Gastroesophageal sphincter (tissue), 4 donors: ENCODE data around the gene KCNK18. TPM values are rescaled to one million over a fixed set of nuclear protein-coding genes. Genes with fewer than 3 reads are reported as not detected.

Source experiments
- ATAC-seq: fragments of 150-250 bp; one replicate; pipeline ENCODE4 v1.9.1; 2016; ENCODE audit warnings: mild to moderate bottlenecking, moderate library complexity
- H3K27ac ChIP-seq, 4 donors: fragments of 200-600 bp; sonication (generic) in 3 of 4; 1 replicate in 3 of 4; 2 replicates in 1 of 4; pipeline ENCODE4 v1.5.1; 2016 to 2019
- H3K27me3 ChIP-seq: fragments of 200-600 bp; sonication (generic); one replicate; pipeline ENCODE4 v1.5.1; 2019
- H3K36me3 ChIP-seq, 2 donors: fragments of 200-600 bp; sonication (generic); one replicate each; pipeline ENCODE4 v1.5.1; 2019; ENCODE audit warnings: control low read depth in 1 of 2
- H3K4me1 ChIP-seq, 3 donors: fragments of 200-600 bp; sonication (generic); 1 replicate in 2 of 3; 2 replicates in 1 of 3; pipeline ENCODE4 v1.5.1; 2016 to 2019; ENCODE audit warnings: control low read depth in 2 of 3
- H3K4me3 ChIP-seq, 2 donors: fragments of 200-600 bp; sonication (generic); one replicate each; pipeline ENCODE4 v1.5.1; 2019; ENCODE audit warnings: mild to moderate bottlenecking in 1 of 2, moderate library complexity in 1 of 2
- H3K9me3 ChIP-seq, 3 donors: fragments of 200-600 bp; sonication (generic); one replicate each; pipeline ENCODE4 v1.5.1; 2017 to 2019; ENCODE audit warnings: control low read depth in 2 of 3
- EP300 ChIP-seq: sonication (generic); formaldehyde crosslinking; IDR thresholded peaks from one replicate; pipeline ENCODE4 v1.6.1; 2017; ENCODE audit warnings: antibody characterized with exemption, mild to moderate bottlenecking
- POLR2A ChIP-seq, 2 donors: fragments of 450-650 bp; IDR thresholded peaks; one replicate each; pipeline ENCODE4 v1.6.1; 2017; ENCODE audit warnings: antibody characterized with exemption in 2 of 2, mild to moderate bottlenecking in 2 of 2, moderate library complexity in 1 of 2
- POLR2AphosphoS5 ChIP-seq: sonication (generic); formaldehyde crosslinking; IDR thresholded peaks from one replicate; pipeline ENCODE4 v1.6.1; 2017; ENCODE audit warnings: antibody characterized with exemption
- WGBS, 2 donors: methylation state at CpG; one replicate each; pipeline ENCODE4 v1.1.5; 2018; ENCODE audit warnings: low coverage in 1 of 2; 5-methylcytosine and 5-hydroxymethylcytosine counted together
- total RNA-seq, 4 donors: library from RNA; depleted of rRNA; stranded (reverse); fragments of >200 nt; gene quantifications; one replicate each; pipeline ENCODE4 v1.1.0, GENCODE V29; 2016
- TF ChIP-seq, protein P1 (sequence below), 4 experiments: fragments of 200-600 bp in 2 of 4; fragments of 450-650 bp in 2 of 4; sonication (generic) in 1 of 4; IDR thresholded peaks; one replicate each; pipeline ENCODE4 v1.5.1; 2017 to 2019; ENCODE audit warnings: antibody characterized with exemption in 4 of 4, mild to moderate bottlenecking in 2 of 4, moderate library complexity in 2 of 4

KCNK18 gene
- total RNA-seq, 4 donors from 2014 or later, result not detected

DNA sequence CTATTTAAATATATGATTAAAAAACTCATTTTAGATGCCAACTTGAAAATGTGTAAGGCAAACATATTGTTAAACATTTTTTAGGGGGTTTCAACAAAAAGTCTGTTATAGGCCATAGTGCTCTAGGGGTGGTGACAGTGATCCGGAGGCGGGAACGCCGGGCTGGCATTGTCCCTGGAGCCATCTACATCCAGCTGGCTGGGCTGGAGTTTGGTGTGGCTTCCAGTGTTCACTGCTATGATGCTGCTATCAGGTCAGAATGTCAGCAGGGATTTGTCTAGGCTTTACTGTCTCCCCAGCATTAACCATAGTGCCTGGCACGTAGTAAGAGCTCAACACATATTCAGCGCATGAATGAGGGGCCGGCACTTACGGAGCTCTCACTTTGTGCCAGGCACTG, 41.8 kb downstream of the KCNK18 start:
- ATAC-seq, result no peak
- Histone ChIP-seq H3K9me3 (no peaks in the 10 kb centered on the region), H3K4me3 (no peak overlapping the region), H3K4me1 (peaks cover 0 to 13% (median 4%) of the 10 kb centered on the region in 3 donors), H3K36me3 (no peaks in the 10 kb centered on the region), H3K27me3 (peaks cover 77% of the 10 kb centered on the region), H3K27ac (no peak overlapping the region)
- no peak for TF ChIP-seq POLR2AphosphoS5
- no peak for TF ChIP-seq EP300
- TF ChIP-seq, protein P1, sequence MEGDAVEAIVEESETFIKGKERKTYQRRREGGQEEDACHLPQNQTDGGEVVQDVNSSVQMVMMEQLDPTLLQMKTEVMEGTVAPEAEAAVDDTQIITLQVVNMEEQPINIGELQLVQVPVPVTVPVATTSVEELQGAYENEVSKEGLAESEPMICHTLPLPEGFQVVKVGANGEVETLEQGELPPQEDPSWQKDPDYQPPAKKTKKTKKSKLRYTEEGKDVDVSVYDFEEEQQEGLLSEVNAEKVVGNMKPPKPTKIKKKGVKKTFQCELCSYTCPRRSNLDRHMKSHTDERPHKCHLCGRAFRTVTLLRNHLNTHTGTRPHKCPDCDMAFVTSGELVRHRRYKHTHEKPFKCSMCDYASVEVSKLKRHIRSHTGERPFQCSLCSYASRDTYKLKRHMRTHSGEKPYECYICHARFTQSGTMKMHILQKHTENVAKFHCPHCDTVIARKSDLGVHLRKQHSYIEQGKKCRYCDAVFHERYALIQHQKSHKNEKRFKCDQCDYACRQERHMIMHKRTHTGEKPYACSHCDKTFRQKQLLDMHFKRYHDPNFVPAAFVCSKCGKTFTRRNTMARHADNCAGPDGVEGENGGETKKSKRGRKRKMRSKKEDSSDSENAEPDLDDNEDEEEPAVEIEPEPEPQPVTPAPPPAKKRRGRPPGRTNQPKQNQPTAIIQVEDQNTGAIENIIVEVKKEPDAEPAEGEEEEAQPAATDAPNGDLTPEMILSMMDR (IDR thresholded peaks at IDR 0.05), result no peak
- TF ChIP-seq POLR2A (IDR thresholded peaks at IDR 0.05), result no peak
- 66 to 81% methylated on average over 3 to 4 of the region's 8 CpGs for WGBS, 2 donors

DNA sequence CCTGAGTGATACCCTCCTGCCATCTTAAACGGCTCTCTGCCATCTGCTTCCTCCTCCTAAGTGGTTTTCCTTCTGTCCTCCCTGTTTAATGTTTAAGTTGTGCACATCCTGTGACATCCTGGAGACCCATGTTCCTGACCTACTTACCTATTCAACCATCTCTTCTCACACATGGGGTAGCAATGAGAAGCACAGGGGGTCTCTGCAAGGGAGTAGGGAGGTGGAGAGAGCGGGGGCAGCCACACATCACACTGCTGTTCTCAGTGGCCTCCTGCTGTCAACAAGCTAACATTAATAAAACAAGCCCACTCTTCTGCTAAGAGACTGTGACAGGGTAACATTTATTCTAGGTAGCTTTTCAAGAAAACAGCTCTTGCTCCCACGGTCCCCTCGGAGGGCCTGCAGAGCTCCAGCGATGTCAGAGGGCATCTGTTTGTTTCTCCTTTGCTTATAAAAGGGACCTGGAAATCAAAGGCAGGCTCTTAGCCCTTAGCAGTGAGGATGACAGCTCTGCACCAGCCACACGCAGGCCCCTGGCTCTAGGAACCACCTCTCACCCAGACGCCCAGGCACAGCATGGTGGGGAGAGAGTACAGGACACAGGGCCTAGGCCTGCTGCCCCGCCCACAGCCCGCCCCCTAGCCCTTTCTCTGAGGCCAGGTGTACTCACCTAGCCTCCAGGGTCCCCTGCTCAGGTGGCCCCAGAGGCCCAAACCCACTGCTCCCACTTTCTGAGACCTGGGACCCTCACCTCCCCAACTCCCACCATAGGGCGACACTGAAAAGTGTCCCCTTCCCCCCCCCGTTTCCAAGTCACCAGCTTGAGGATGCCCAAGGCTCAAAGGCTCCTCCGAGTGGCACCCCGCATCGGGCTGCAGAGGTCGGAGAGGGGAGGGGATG, 42.7 kb downstream of the KCNK18 start:
- WGBS, 2 donors, result 37 to 83% methylated on average over 2 to 4 of the region's 15 CpGs
- H3K27ac ChIP-seq, result no peak overlapping the region
- no peaks in the 10 kb centered on the region for H3K36me3 ChIP-seq
- no peaks in the 10 kb centered on the region for H3K9me3 ChIP-seq
- TF ChIP-seq, protein P1 (IDR thresholded peaks at IDR 0.05), result no peak
- peaks cover 86% of the 10 kb centered on the region for H3K27me3 ChIP-seq
- H3K4me1 ChIP-seq, result peaks cover 0 to 13% (median 4%) of the 10 kb centered on the region in 3 donors
- no peak for ATAC-seq
- no peak overlapping the region for H3K4me3 ChIP-seq

DNA sequence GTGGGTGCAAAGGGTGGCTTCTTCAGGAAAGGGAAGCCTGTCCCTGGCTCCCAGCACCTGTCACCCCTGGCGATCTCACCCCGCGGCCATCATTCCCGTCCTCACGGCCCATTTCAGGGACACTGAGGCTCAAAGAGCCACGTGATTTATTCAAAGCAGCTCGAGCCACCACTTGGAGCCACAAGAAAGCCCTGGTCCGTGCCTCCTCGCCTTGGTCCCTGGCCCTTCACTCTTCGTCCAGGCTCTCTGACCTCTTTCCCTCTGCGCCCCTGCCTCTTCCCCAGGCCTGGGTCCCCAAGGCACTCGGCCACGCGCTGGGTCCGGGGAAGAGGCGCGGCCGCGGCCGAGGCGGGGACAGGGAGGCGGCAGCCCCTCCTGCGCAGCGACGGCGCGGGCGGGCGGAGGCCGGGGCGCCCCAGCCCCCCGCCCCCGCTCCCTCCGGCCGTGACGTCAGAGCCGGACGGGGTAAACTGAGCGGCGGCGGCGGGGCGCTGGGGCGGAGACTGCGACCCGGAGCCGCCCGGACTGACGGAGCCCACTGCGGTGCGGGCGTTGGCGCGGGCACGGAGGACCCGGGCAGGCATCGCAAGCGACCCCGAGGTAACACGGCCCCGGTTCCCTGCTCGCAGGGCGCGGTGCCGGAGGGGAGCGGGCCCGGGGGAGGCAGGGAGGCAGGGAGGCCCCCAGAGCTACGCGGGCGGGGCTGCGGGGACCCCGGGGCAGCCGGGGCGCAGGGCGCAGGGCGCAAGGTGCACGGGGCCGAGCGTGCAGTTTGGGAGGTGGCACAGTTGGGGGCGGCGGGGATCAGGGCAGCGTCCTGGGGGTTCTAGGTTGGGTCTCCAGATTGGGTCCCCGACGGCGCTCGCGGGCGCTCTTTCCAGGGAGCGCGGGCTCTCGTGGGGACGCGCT, 43.6 kb downstream of the KCNK18 start, which contains the start of gene SLC18A2:
SLC18A2 (plus strand) TSS at position 494 of the 909 bp plus-strand sequence. CDS start 580 bp downstream, outside the sequence.
- WGBS, 2 donors, result 14 to 30% methylated on average over 2 to 5 of the region's 93 CpGs
- Histone ChIP-seq H3K9me3 (no peaks in the 10 kb centered on the region), H3K27me3 (peaks cover 89% of the 10 kb centered on the region), H3K36me3 (no peaks in the 10 kb centered on the region), H3K4me1 (peaks cover 0 to 13% (median 4%) of the 10 kb centered on the region in 3 donors), H3K4me3 (peak within 1 kb of the TSS in 1 of 2 donors; percentile 28), H3K27ac (peak within 1 kb of the TSS in 1 of 4 donors; percentile 41)
- ATAC-seq, result no peak
- TF ChIP-seq, protein P1 (IDR thresholded peaks at IDR 0.05), result no peak
- TF ChIP-seq POLR2A (IDR thresholded peaks at IDR 0.05) (no peak), EP300 (no peak), POLR2AphosphoS5 (no peak)

DNA sequence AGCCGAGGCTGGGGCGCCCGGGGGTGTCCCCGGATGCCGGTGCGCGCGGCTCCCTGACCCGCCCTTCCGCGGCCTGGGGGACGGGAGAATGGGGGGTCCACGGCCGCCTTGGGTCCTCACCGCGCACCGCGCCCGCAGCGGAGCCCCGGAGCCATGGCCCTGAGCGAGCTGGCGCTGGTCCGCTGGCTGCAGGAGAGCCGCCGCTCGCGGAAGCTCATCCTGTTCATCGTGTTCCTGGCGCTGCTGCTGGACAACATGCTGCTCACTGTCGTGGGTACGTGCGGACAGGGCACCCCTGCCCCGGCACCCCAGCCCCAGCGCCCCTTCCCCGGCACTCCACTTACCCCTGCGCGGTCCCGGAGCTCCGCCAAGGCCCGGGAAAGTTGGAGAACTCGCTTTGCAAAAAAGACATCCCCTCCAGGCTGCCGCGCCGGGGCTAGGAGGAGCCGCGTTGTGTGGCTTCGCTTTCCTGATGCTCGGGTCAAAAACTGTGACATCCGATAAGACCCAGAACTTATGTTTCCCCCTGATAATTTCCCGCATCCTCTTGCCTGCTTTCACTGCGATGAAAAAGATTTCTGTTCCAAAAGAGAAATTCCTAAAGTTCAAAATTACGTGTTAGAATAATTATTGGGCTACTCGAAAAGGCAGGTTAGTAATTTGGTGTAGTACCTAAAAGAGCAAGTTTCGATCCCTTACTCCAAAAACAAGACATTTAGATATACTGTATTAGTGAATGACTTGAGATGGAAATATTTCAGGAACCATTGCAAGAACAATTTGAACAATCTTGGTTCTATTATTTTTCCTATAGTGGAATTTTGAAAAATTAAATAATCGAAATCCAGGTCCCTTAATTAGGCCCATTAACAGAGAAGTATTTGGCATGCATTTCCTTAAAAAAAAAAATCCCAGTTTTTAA, 44.5 kb downstream of the KCNK18 start:
- no peaks in the 10 kb centered on the region for H3K36me3 ChIP-seq
- H3K27ac ChIP-seq, result peak overlapping the region in 1 of 4 donors; percentile 41
- peak overlapping the region in 1 of 2 donors; percentile 28 for H3K4me3 ChIP-seq
- H3K27me3 ChIP-seq, result peaks cover 83% of the 10 kb centered on the region
- no peak for ATAC-seq
- peaks cover 0 to 13% (median 4%) of the 10 kb centered on the region in 3 donors for H3K4me1 ChIP-seq
- WGBS, 2 donors, result 27 to 80% methylated on average over 4 to 14 of the region's 56 CpGs
- no peaks in the 10 kb centered on the region for H3K9me3 ChIP-seq
- TF ChIP-seq POLR2AphosphoS5 (no peak), EP300 (no peak), POLR2A (IDR thresholded peaks at IDR 0.05) (no peak)
- TF ChIP-seq, protein P1 (IDR thresholded peaks at IDR 0.05), result no peak
